Measurements from ENCODE around the gene NR2C1. TPM values are rescaled to one million over a fixed set of nuclear protein-coding genes. Genes with fewer than 3 reads are reported as not detected.

Gene NR2C1
- total RNA-seq, 1 donor from 2014 or later: 39.1 TPM

- no peak for DNase-seq (ENCODE audit: extremely low read depth, low read depth, low spot score)
Observed at GRCh38 chr12:95085612-95086011, 12.2 kb upstream of the NR2C1 start.

GRCh38 chr12:95083938-95084337 is 10.5 kb upstream of the NR2C1 start:
- DNase-seq (ENCODE audit: extremely low read depth, low read depth, low spot score): peak; percentile 45

GRCh38 chr12:95083471-95083870 is 10.1 kb upstream of the NR2C1 start:
- DNase-seq (ENCODE audit: extremely low read depth, low read depth, low spot score): no peak

GRCh38 chr12:95077341-95077740 is 3.9 kb upstream of the NR2C1 start:
- DNase-seq (ENCODE audit: extremely low read depth, low read depth, low spot score): no peak

- no peak for DNase-seq (ENCODE audit: extremely low read depth, low read depth, low spot score)
Observed at GRCh38 chr12:95074766-95075165, 1.3 kb upstream of the NR2C1 start.

- no peak for DNase-seq (ENCODE audit: extremely low read depth, low read depth, low spot score)
Observed at GRCh38 chr12:95073698-95074520, 491 bp upstream of the NR2C1 start.

- DNase-seq (ENCODE audit: extremely low read depth, low read depth, low spot score): no peak
Observed at GRCh38 chr12:95070378-95070777, 3.0 kb downstream of the NR2C1 start.

- no peak for DNase-seq (ENCODE audit: extremely low read depth, low read depth, low spot score)
Observed at GRCh38 chr12:95066091-95066855, 7.1 kb downstream of the NR2C1 start.

GRCh38 chr12:95060951-95061350 is 12.5 kb downstream of the NR2C1 start:
- DNase-seq (ENCODE audit: extremely low read depth, low read depth, low spot score): no peak

- DNase-seq (ENCODE audit: extremely low read depth, low read depth, low spot score): no peak
Observed at GRCh38 chr12:95059984-95060383, 13.4 kb downstream of the NR2C1 start.

- no peak for DNase-seq (ENCODE audit: extremely low read depth, low read depth, low spot score)
Observed at GRCh38 chr12:95057424-95057823, 16.0 kb downstream of the NR2C1 start.

- DNase-seq (ENCODE audit: extremely low read depth, low read depth, low spot score): no peak
Observed at GRCh38 chr12:95055057-95055456, 18.4 kb downstream of the NR2C1 start.

GRCh38 chr12:95054206-95054605 is 19.2 kb downstream of the NR2C1 start:
- no peak for DNase-seq (ENCODE audit: extremely low read depth, low read depth, low spot score)

GRCh38 chr12:95051241-95051640 is 22.2 kb downstream of the NR2C1 start:
- DNase-seq (ENCODE audit: extremely low read depth, low read depth, low spot score): no peak

- no peak for DNase-seq (ENCODE audit: extremely low read depth, low read depth, low spot score)
Observed at GRCh38 chr12:95037906-95038305, 35.5 kb downstream of the NR2C1 start.

- no peak for DNase-seq (ENCODE audit: extremely low read depth, low read depth, low spot score)
Observed at GRCh38 chr12:95034750-95035149, 38.7 kb downstream of the NR2C1 start.

- DNase-seq (ENCODE audit: extremely low read depth, low read depth, low spot score): no peak
Observed at GRCh38 chr12:95022477-95022876, 50.9 kb downstream of the NR2C1 start.

GRCh38 chr12:95017482-95017881 is 55.9 kb downstream of the NR2C1 start:
- DNase-seq (ENCODE audit: extremely low read depth, low read depth, low spot score): no peak

GRCh38 chr12:95016120-95016519 is 57.3 kb downstream of the NR2C1 start:
- no peak for DNase-seq (ENCODE audit: extremely low read depth, low read depth, low spot score)

- DNase-seq (ENCODE audit: extremely low read depth, low read depth, low spot score): no peak
Observed at GRCh38 chr12:95014554-95014953, 58.9 kb downstream of the NR2C1 start.

- DNase-seq (ENCODE audit: extremely low read depth, low read depth, low spot score): no peak
Observed at GRCh38 chr12:95006206-95006605, 67.2 kb downstream of the NR2C1 start.

- DNase-seq (ENCODE audit: extremely low read depth, low read depth, low spot score): no peak
Observed at GRCh38 chr12:95004610-95005009, 68.8 kb downstream of the NR2C1 start.

Data from glomerular endothelial cell (primary cell).